HL-60 (cell line): Measurements from ENCODE around the gene VDR.

Experiments
- DNase-seq, 2 experiments: peaks; one replicate each; pipeline ENCODE4 v3.0.0-alpha.2; 2010 to 2020; ENCODE audit warnings: low read depth in 1 of 2, low spot score in 1 of 2
- H3K27ac ChIP-seq: fragments of 250-450 bp; sonication (Bioruptor Pico); replicated peaks from 2 replicates; pipeline ENCODE4 v1.5.1; 2020; ENCODE audit warnings: mild to moderate bottlenecking, moderate library complexity
- H3K27me3 ChIP-seq: fragments of 250-450 bp; sonication (Bioruptor Pico); 2 replicates; pipeline ENCODE4 v1.5.1; 2021; ENCODE audit warnings: mild to moderate bottlenecking, moderate library complexity; ENCODE audit not compliant: insufficient read depth, poor library complexity, severe bottlenecking
- H3K4me3 ChIP-seq: replicated peaks from 2 replicates; pipeline ENCODE4 v1.5.1; 2011; ENCODE audit warnings: mild to moderate bottlenecking, control low read depth, low read length; ENCODE audit not compliant: insufficient read depth
- GABPA ChIP-seq: IDR thresholded peaks from 2 replicates; pipeline ENCODE4 v1.6.1; 2012; ENCODE audit warnings: low read depth
- POLR2AphosphoS5 ChIP-seq: IDR thresholded peaks from 2 replicates; pipeline ENCODE4 v1.6.1; 2012; ENCODE audit warnings: low read depth
- SPI1 ChIP-seq: IDR thresholded peaks from 2 replicates; pipeline ENCODE4 v1.6.1; 2012; ENCODE audit warnings: low read depth, mild to moderate bottlenecking, borderline replicate concordance
- TF ChIP-seq, protein P1 (sequence below): IDR thresholded peaks from 2 replicates; pipeline ENCODE4 v1.6.1; 2012; ENCODE audit warnings: low read depth; ENCODE audit not compliant: insufficient replicate concordance
- TF ChIP-seq, protein P2 (sequence below): IDR thresholded peaks from one replicate; pipeline ENCODE4 v1.5.1; 2011; ENCODE audit warnings: low read length, control low read depth, inconsistent platforms; ENCODE audit not compliant: insufficient read depth

VDR gene

DNA sequence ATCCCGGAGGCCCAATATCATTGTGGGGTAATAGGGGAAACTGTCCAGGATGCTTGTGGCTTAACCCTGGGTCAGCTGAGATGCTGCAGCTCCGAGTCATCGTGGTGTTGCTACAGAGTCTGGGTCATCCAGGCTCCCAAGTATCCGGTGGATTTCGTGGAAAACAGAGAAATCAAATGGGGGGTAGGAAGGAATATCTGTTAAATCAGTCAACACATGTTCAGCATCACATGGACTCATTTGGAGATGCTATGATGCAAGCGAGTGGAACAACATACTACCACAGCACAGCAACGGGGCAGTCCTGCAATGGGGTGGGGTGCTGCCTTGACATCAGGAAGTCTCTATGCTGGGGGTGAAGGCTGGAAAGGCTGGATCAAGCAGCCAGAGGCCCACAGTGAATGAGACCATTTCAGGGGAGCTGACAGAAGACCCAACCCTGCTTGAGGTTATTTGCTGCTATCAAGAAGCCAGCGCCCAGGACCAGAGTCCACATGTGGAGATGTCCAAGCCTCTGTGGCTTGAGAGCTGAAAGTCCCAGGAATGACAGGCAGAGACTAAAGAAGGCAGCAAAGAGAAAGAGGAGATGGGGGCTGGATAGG is 22.9 kb downstream of the VDR start:
- no peak overlapping the region for H3K27ac ChIP-seq
- TF ChIP-seq GABPA (no peak), POLR2AphosphoS5 (no peak)
- TF ChIP-seq, protein P1, sequence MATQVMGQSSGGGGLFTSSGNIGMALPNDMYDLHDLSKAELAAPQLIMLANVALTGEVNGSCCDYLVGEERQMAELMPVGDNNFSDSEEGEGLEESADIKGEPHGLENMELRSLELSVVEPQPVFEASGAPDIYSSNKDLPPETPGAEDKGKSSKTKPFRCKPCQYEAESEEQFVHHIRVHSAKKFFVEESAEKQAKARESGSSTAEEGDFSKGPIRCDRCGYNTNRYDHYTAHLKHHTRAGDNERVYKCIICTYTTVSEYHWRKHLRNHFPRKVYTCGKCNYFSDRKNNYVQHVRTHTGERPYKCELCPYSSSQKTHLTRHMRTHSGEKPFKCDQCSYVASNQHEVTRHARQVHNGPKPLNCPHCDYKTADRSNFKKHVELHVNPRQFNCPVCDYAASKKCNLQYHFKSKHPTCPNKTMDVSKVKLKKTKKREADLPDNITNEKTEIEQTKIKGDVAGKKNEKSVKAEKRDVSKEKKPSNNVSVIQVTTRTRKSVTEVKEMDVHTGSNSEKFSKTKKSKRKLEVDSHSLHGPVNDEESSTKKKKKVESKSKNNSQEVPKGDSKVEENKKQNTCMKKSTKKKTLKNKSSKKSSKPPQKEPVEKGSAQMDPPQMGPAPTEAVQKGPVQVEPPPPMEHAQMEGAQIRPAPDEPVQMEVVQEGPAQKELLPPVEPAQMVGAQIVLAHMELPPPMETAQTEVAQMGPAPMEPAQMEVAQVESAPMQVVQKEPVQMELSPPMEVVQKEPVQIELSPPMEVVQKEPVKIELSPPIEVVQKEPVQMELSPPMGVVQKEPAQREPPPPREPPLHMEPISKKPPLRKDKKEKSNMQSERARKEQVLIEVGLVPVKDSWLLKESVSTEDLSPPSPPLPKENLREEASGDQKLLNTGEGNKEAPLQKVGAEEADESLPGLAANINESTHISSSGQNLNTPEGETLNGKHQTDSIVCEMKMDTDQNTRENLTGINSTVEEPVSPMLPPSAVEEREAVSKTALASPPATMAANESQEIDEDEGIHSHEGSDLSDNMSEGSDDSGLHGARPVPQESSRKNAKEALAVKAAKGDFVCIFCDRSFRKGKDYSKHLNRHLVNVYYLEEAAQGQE, result no peak
- no peak overlapping the region for H3K4me3 ChIP-seq
- no peaks in the 10 kb centered on the region for H3K27me3 ChIP-seq
- DNase-seq, result no peak

DNA sequence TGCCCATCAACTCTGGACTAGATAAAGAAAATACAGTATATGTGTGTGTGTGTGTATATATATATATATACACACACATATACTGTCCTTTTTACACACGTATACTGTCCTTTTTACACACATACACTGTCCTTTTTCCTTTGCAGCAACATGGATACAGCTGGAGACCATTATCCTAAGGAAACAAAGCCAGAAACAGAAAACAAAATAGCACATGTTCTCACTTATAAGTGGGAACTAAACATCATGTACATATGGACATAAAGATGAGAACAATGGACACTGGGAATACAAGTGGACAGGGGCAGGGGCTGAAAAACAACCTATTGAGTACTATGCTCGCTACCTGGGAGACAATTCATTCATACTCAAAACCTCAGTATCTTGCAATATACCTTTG is 23.7 kb downstream of the VDR start:
- H3K27ac ChIP-seq, result no peak overlapping the region
- no peak for DNase-seq
- no peak overlapping the region for H3K4me3 ChIP-seq
- no peaks in the 10 kb centered on the region for H3K27me3 ChIP-seq
- no peak for TF ChIP-seq SPI1
- no peak for TF ChIP-seq POLR2AphosphoS5
- TF ChIP-seq, protein P2, sequence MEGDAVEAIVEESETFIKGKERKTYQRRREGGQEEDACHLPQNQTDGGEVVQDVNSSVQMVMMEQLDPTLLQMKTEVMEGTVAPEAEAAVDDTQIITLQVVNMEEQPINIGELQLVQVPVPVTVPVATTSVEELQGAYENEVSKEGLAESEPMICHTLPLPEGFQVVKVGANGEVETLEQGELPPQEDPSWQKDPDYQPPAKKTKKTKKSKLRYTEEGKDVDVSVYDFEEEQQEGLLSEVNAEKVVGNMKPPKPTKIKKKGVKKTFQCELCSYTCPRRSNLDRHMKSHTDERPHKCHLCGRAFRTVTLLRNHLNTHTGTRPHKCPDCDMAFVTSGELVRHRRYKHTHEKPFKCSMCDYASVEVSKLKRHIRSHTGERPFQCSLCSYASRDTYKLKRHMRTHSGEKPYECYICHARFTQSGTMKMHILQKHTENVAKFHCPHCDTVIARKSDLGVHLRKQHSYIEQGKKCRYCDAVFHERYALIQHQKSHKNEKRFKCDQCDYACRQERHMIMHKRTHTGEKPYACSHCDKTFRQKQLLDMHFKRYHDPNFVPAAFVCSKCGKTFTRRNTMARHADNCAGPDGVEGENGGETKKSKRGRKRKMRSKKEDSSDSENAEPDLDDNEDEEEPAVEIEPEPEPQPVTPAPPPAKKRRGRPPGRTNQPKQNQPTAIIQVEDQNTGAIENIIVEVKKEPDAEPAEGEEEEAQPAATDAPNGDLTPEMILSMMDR, result no peak
- no peak for TF ChIP-seq GABPA
- TF ChIP-seq, protein P1, result no peak

DNA sequence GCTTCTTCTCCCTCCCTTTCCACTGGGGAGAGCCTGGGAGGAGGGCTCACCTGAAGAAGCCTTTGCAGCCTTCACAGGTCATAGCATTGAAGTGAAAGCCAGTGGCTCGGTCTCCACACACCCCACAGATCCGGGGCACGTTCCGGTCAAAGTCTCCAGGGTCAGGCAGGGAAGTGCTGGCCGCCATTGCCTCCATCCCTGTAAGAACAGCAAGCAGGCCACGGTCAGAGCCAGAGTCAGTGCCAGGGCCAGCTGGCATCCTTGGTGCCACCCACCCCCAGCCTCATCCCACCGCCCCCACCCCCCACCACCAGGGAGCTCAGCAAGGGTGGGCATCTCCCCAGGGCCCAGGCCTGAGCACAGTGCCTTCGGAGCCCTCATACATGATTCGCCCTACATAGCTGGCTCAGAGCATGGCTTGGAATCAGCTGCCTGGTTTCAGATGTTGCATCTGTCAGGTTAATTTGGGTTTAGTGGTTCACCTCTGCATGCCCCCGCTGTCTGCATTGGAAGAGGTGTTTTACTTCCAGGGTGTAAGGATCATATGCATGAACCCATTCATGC is 25.8 kb downstream of the VDR start:
- H3K27me3 ChIP-seq, result no peaks in the 10 kb centered on the region

More for the DNA sequence above, 25.8 kb downstream of the VDR start:
- no peak for DNase-seq
- TF ChIP-seq SPI1 (no peak), POLR2AphosphoS5 (no peak), GABPA (no peak)
- TF ChIP-seq, protein P1, result no peak
- TF ChIP-seq, protein P2, result no peak
- Histone ChIP-seq H3K27ac (no peak overlapping the region), H3K4me3 (no peak overlapping the region)
